MM.1S (cell line): Measurements from ENCODE around the gene EVA1A.

ENCODE experiments used
- DNase-seq: peaks from one replicate; pipeline ENCODE4 v3.0.0-alpha.2; 2015
- H2AFZ ChIP-seq: fragments of 300-600 bp; sonication (generic); 2 replicates; pipeline ENCODE4 v1.6.0; 2016; ENCODE audit warnings: antibody characterized with exemption, low read length
- H3F3A ChIP-seq: fragments of 300-600 bp; sonication (generic); 2 replicates; pipeline ENCODE4 v1.6.1; 2016; ENCODE audit warnings: mild to moderate bottlenecking, antibody characterized with exemption, low read length, moderate library complexity, mixed read lengths; ENCODE audit not compliant: insufficient read depth
- H3K27ac ChIP-seq: fragments of 300-600 bp; sonication (generic); 2 replicates; pipeline ENCODE4 v1.5.1; 2016; ENCODE audit warnings: mild to moderate bottlenecking, low read length
- H3K27me3 ChIP-seq: fragments of 300-600 bp; sonication (generic); replicated peaks from 2 replicates; pipeline ENCODE4 v1.6.0; 2016; ENCODE audit warnings: low read length; ENCODE audit not compliant: insufficient read depth
- H3K36me3 ChIP-seq: fragments of 300-600 bp; sonication (generic); replicated peaks from 2 replicates; pipeline ENCODE4 v1.6.1; 2016; ENCODE audit warnings: mild to moderate bottlenecking, low read length, mixed read lengths; ENCODE audit not compliant: insufficient read depth
- H3K4me1 ChIP-seq: fragments of 300-600 bp; sonication (generic); 2 replicates; pipeline ENCODE4 v1.6.1; 2016; ENCODE audit warnings: low read length, mixed read lengths
- H3K4me2 ChIP-seq: fragments of 300-600 bp; sonication (generic); 2 replicates; pipeline ENCODE4 v1.6.0; 2016; ENCODE audit warnings: low read depth, low read length
- H3K4me3 ChIP-seq: fragments of 300-600 bp; sonication (generic); 2 replicates; pipeline ENCODE4 v1.5.1; 2016; ENCODE audit warnings: low read length, mixed read lengths
- H3K79me2 ChIP-seq: fragments of 300-600 bp; sonication (generic); 2 replicates; pipeline ENCODE4 v1.6.1; 2016; ENCODE audit warnings: mixed run types, low read length, mixed read lengths
- H3K9ac ChIP-seq: fragments of 300-600 bp; sonication (generic); 2 replicates; pipeline ENCODE4 v1.6.1; 2016; ENCODE audit warnings: low read length, mixed read lengths
- H3K9me2 ChIP-seq: fragments of 300-600 bp; sonication (generic); replicated peaks from 2 replicates; pipeline ENCODE4 v1.6.1; 2016; ENCODE audit warnings: mild to moderate bottlenecking, low read length, mixed read lengths; ENCODE audit not compliant: insufficient read depth
- H3K9me3 ChIP-seq: fragments of 300-600 bp; sonication (generic); replicated peaks from 2 replicates; pipeline ENCODE4 v1.6.1; 2016; ENCODE audit warnings: mild to moderate bottlenecking, low read length, mixed read lengths; ENCODE audit not compliant: insufficient read depth
- H4K20me1 ChIP-seq: fragments of 300-600 bp; sonication (generic); 2 replicates; pipeline ENCODE4 v1.6.1; 2016; ENCODE audit warnings: mild to moderate bottlenecking, low read length, moderate library complexity, mixed read lengths; ENCODE audit not compliant: insufficient read depth
- CTCF ChIP-seq: fragments of 300-600 bp; sonication (generic); IDR thresholded peaks from 2 replicates; pipeline ENCODE4 v1.5.1; 2016; ENCODE audit warnings: antibody characterized with exemption, low read length, mixed read lengths
- EZH2 ChIP-seq: fragments of 300-600 bp; sonication (generic); optimal IDR thresholded peaks from 2 replicates; pipeline ENCODE3; 2017; ENCODE audit warnings: low read depth, mild to moderate bottlenecking, antibody characterized with exemption, low read length, mixed read lengths
- EZH2phosphoT487 ChIP-seq: fragments of 300-600 bp; sonication (generic); IDR thresholded peaks from 2 replicates; pipeline ENCODE4 v1.6.1; 2018; ENCODE audit warnings: antibody characterized with exemption, low read length

Gene EVA1A

GRCh38 chr2:75603477-75603876 is 42.7 kb upstream of the EVA1A start:
- no peaks in the 10 kb centered on the region for H3K9me2 ChIP-seq
- H3K4me1 ChIP-seq: no peaks in the 10 kb centered on the region
- H3F3A ChIP-seq: no peaks in the 10 kb centered on the region
- no peak overlapping the region for H3K9ac ChIP-seq
- H3K9me3 ChIP-seq: no peaks in the 10 kb centered on the region
- H3K79me2 ChIP-seq: no peaks in the 10 kb centered on the region
- H3K36me3 ChIP-seq: no peaks in the 10 kb centered on the region
- no peaks in the 10 kb centered on the region for H3K27me3 ChIP-seq
- no peaks in the 10 kb centered on the region for H4K20me1 ChIP-seq
- no peak for TF ChIP-seq CTCF
- TF ChIP-seq EZH2phosphoT487: no peak
- no peak for TF ChIP-seq EZH2
- no peak overlapping the region for H2AFZ ChIP-seq
- no peak overlapping the region for H3K4me3 ChIP-seq
- DNase-seq: no peak
- no peak overlapping the region for H3K4me2 ChIP-seq
- no peak overlapping the region for H3K27ac ChIP-seq

GRCh38 chr2:75602724-75603342 is 42.1 kb upstream of the EVA1A start:
- H3K27me3 ChIP-seq: no peaks in the 10 kb centered on the region
- no peaks in the 10 kb centered on the region for H3F3A ChIP-seq
- no peak overlapping the region for H3K27ac ChIP-seq
- no peak overlapping the region for H2AFZ ChIP-seq
- H3K4me3 ChIP-seq: no peak overlapping the region
- no peaks in the 10 kb centered on the region for H3K9me2 ChIP-seq
- H3K9me3 ChIP-seq: no peaks in the 10 kb centered on the region
- TF ChIP-seq EZH2phosphoT487: no peak
- TF ChIP-seq EZH2: no peak
- no peak for TF ChIP-seq CTCF
- H3K79me2 ChIP-seq: no peaks in the 10 kb centered on the region
- H3K9ac ChIP-seq: no peak overlapping the region
- no peaks in the 10 kb centered on the region for H3K36me3 ChIP-seq
- no peak overlapping the region for H3K4me2 ChIP-seq
- no peaks in the 10 kb centered on the region for H4K20me1 ChIP-seq
- DNase-seq: no peak
- H3K4me1 ChIP-seq: no peaks in the 10 kb centered on the region

- H3K27me3 ChIP-seq: no peaks in the 10 kb centered on the region
- H3K27ac ChIP-seq: no peak overlapping the region
- no peak overlapping the region for H3K4me3 ChIP-seq
- no peaks in the 10 kb centered on the region for H3F3A ChIP-seq
- DNase-seq: no peak
- H3K9ac ChIP-seq: no peak overlapping the region
- no peak overlapping the region for H2AFZ ChIP-seq
- no peaks in the 10 kb centered on the region for H3K36me3 ChIP-seq
- no peaks in the 10 kb centered on the region for H3K9me2 ChIP-seq
- no peaks in the 10 kb centered on the region for H3K9me3 ChIP-seq
- no peaks in the 10 kb centered on the region for H4K20me1 ChIP-seq
- H3K4me2 ChIP-seq: no peak overlapping the region
- no peaks in the 10 kb centered on the region for H3K79me2 ChIP-seq
- TF ChIP-seq EZH2phosphoT487 (no peak), EZH2 (no peak), CTCF (no peak)
- no peaks in the 10 kb centered on the region for H3K4me1 ChIP-seq
Observed at GRCh38 chr2:75600461-75601011, 39.8 kb upstream of the EVA1A start.
